ENCODE data around the gene TUBGCP6.

TUBGCP6 gene

GRCh38 chr22:50185375-50186087 is 59.3 kb downstream of the TUBGCP6 start, which contains the start of gene TRABD:
Gene TRABD (plus strand): TSS chr22:50185913. CDS start chr22:50193061, 7,148 bp downstream.
- DNase-seq (ENCODE audit: insufficient read length, low spot score) (peak; percentile 98), FAIRE-seq (peak; percentile 94)
- TF ChIP-seq POLR2AphosphoS5 (IDR thresholded peaks at IDR 0.05; ENCODE audit: low read depth, low read length) (no peak), POU2F2 (IDR thresholded peaks at IDR 0.05; ENCODE audit: low read depth, low read length) (no peak), TAF1 (IDR thresholded peaks at IDR 0.05; ENCODE audit: low read depth, low read length) (no peak), PAX5 (IDR thresholded peaks at IDR 0.05; ENCODE audit: insufficient read depth, low read length, severe bottlenecking) (no peak), SPI1 (IDR thresholded peaks at IDR 0.05; ENCODE audit: low read depth, low read length) (no peak), POLR2A (IDR thresholded peaks at IDR 0.05; ENCODE audit: low read depth, low read length) (no peak)

- DNase-seq (ENCODE audit: insufficient read length, low spot score) = no peak
- TF ChIP-seq POU2F2 (IDR thresholded peaks at IDR 0.05; ENCODE audit: low read depth, low read length) = no peak
- TF ChIP-seq TAF1 (IDR thresholded peaks at IDR 0.05; ENCODE audit: low read depth, low read length) = no peak
- no peak for TF ChIP-seq POLR2AphosphoS5 (IDR thresholded peaks at IDR 0.05; ENCODE audit: low read depth, low read length)
- TF ChIP-seq SPI1 (IDR thresholded peaks at IDR 0.05; ENCODE audit: low read depth, low read length) = no peak
- TF ChIP-seq PAX5 (IDR thresholded peaks at IDR 0.05; ENCODE audit: insufficient read depth, low read length, severe bottlenecking) = no peak
- no peak for TF ChIP-seq POLR2A (IDR thresholded peaks at IDR 0.05; ENCODE audit: low read depth, low read length)
- FAIRE-seq = no peak
These were observed 59.9 kb downstream of the TUBGCP6 start for GRCh38 chr22:50184902-50185374.

GRCh38 chr22:50184004-50184901 is 60.6 kb downstream of the TUBGCP6 start:
- no peak for TF ChIP-seq SPI1 (IDR thresholded peaks at IDR 0.05; ENCODE audit: low read depth, low read length)
- TF ChIP-seq POLR2A (IDR thresholded peaks at IDR 0.05; ENCODE audit: low read depth, low read length) = no peak
- TF ChIP-seq TAF1 (IDR thresholded peaks at IDR 0.05; ENCODE audit: low read depth, low read length) = no peak
- no peak for TF ChIP-seq PAX5 (IDR thresholded peaks at IDR 0.05; ENCODE audit: insufficient read depth, low read length, severe bottlenecking)
- no peak for TF ChIP-seq POU2F2 (IDR thresholded peaks at IDR 0.05; ENCODE audit: low read depth, low read length)
- no peak for TF ChIP-seq POLR2AphosphoS5 (IDR thresholded peaks at IDR 0.05; ENCODE audit: low read depth, low read length)
- DNase-seq (ENCODE audit: insufficient read length, low spot score) = no peak
- FAIRE-seq = peak; percentile 5

- no peak for TF ChIP-seq SPI1 (IDR thresholded peaks at IDR 0.05; ENCODE audit: low read depth, low read length)
- TF ChIP-seq POU2F2 (IDR thresholded peaks at IDR 0.05; ENCODE audit: low read depth, low read length) = no peak
- no peak for TF ChIP-seq TAF1 (IDR thresholded peaks at IDR 0.05; ENCODE audit: low read depth, low read length)
- no peak for TF ChIP-seq POLR2A (IDR thresholded peaks at IDR 0.05; ENCODE audit: low read depth, low read length)
- no peak for TF ChIP-seq PAX5 (IDR thresholded peaks at IDR 0.05; ENCODE audit: insufficient read depth, low read length, severe bottlenecking)
- TF ChIP-seq POLR2AphosphoS5 (IDR thresholded peaks at IDR 0.05; ENCODE audit: low read depth, low read length) = no peak
- no peak for DNase-seq (ENCODE audit: insufficient read length, low spot score)
- FAIRE-seq = no peak
These were observed 61.5 kb downstream of the TUBGCP6 start for GRCh38 chr22:50183141-50183971.

GRCh38 chr22:50182176-50183081 is 62.4 kb downstream of the TUBGCP6 start:
- FAIRE-seq (no peak), DNase-seq (ENCODE audit: insufficient read length, low spot score) (no peak)
- TF ChIP-seq TAF1 (IDR thresholded peaks at IDR 0.05; ENCODE audit: low read depth, low read length) = no peak
- TF ChIP-seq POLR2AphosphoS5 (IDR thresholded peaks at IDR 0.05; ENCODE audit: low read depth, low read length) = no peak
- no peak for TF ChIP-seq SPI1 (IDR thresholded peaks at IDR 0.05; ENCODE audit: low read depth, low read length)
- no peak for TF ChIP-seq POU2F2 (IDR thresholded peaks at IDR 0.05; ENCODE audit: low read depth, low read length)
- TF ChIP-seq POLR2A (IDR thresholded peaks at IDR 0.05; ENCODE audit: low read depth, low read length) = no peak
- TF ChIP-seq PAX5 (IDR thresholded peaks at IDR 0.05; ENCODE audit: insufficient read depth, low read length, severe bottlenecking) = no peak

- FAIRE-seq (no peak), DNase-seq (ENCODE audit: insufficient read length, low spot score) (no peak)
- TF ChIP-seq SPI1 (IDR thresholded peaks at IDR 0.05; ENCODE audit: low read depth, low read length) (no peak), POLR2A (IDR thresholded peaks at IDR 0.05; ENCODE audit: low read depth, low read length) (no peak), POLR2AphosphoS5 (IDR thresholded peaks at IDR 0.05; ENCODE audit: low read depth, low read length) (no peak), TAF1 (IDR thresholded peaks at IDR 0.05; ENCODE audit: low read depth, low read length) (no peak), PAX5 (IDR thresholded peaks at IDR 0.05; ENCODE audit: insufficient read depth, low read length, severe bottlenecking) (no peak), POU2F2 (IDR thresholded peaks at IDR 0.05; ENCODE audit: low read depth, low read length) (no peak)
These were observed 63.9 kb downstream of the TUBGCP6 start for GRCh38 chr22:50180727-50181521.

GRCh38 chr22:50179937-50180726 is 64.7 kb downstream of the TUBGCP6 start:
- FAIRE-seq = peak; percentile 67
- TF ChIP-seq PAX5 (IDR thresholded peaks at IDR 0.05; ENCODE audit: insufficient read depth, low read length, severe bottlenecking) = no peak
- TF ChIP-seq POLR2AphosphoS5 (IDR thresholded peaks at IDR 0.05; ENCODE audit: low read depth, low read length) = no peak
- no peak for TF ChIP-seq TAF1 (IDR thresholded peaks at IDR 0.05; ENCODE audit: low read depth, low read length)
- TF ChIP-seq SPI1 (IDR thresholded peaks at IDR 0.05; ENCODE audit: low read depth, low read length) = no peak
- no peak for TF ChIP-seq POLR2A (IDR thresholded peaks at IDR 0.05; ENCODE audit: low read depth, low read length)
- no peak for TF ChIP-seq POU2F2 (IDR thresholded peaks at IDR 0.05; ENCODE audit: low read depth, low read length)
- no peak for DNase-seq (ENCODE audit: insufficient read length, low spot score)
